ENCODE measurements around the gene ADGRL1.

GRCh38 chr19:14136509-14137281, 69.3 kb downstream of the ADGRL1 start, which contains the start of gene ASF1B:
- TF ChIP-seq CTCF (IDR thresholded peaks at IDR 0.05), result peak; percentile 85 to 97 (median 92)
- TF ChIP-seq POLR2A (IDR thresholded peaks at IDR 0.05), result peak; percentile 74

Data from right lobe of liver (tissue), 4 donors.